Cerebellar cortex (tissue), 1 donor: ENCODE measurements around the gene CCDC171.
"Not testable (repeated sequence)": the region's sequence is repeated elsewhere in the genome, so short reads cannot be mapped to it uniquely, and the experiment has no call there.

Source experiments
- DNase-seq: peaks from one replicate; pipeline ENCODE4 v3.0.0-alpha.2; 2015; ENCODE audit warnings: low spot score

CCDC171 gene

DNA sequence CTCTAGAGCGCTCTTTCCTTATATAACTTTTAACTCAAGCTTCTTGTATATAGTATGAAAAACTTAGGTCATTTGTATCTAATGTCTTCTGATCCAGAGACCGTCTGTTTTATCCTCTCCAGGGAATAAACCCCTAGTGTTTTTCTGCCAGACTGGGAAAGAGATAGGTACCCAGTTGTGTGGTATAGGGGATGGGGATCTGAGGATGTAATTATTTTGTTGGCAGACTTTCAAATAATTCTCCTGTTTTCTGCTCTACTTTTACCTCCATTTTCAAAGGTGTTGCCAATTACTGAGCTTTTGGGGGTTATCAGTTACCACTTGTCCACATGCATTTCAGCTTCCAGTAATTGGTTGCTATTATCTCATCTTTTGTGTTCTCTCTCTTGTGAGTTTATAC is 17.9 kb downstream of the CCDC171 start:
- no peak for DNase-seq

DNA sequence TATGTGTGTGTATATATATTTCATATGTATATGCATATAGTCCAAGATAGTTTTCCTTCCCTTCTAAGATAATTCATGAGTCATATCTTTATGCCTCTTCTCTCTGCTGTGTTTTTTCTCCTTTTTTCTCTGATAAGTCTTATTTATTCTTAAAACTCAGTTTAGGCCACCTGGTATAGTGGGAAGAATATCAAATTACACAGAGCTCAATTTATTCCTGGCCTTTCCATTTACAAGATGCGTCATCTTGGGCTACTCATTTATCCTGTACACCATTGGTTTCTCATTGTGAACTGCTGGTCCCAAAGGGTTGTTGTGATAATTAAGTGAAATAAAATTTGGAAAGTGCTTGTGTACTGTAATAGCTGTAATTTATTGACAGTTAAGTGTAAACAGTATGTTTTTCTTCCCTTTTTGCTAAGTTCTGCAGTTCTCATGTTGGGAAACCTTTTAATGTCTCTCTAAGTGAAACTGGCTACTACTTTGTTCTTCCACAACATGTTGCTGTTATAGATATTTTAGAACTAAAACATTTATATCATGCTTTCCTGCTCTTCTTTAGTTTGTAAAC is 19.4 kb downstream of the CCDC171 start:
- no peak for DNase-seq

DNA sequence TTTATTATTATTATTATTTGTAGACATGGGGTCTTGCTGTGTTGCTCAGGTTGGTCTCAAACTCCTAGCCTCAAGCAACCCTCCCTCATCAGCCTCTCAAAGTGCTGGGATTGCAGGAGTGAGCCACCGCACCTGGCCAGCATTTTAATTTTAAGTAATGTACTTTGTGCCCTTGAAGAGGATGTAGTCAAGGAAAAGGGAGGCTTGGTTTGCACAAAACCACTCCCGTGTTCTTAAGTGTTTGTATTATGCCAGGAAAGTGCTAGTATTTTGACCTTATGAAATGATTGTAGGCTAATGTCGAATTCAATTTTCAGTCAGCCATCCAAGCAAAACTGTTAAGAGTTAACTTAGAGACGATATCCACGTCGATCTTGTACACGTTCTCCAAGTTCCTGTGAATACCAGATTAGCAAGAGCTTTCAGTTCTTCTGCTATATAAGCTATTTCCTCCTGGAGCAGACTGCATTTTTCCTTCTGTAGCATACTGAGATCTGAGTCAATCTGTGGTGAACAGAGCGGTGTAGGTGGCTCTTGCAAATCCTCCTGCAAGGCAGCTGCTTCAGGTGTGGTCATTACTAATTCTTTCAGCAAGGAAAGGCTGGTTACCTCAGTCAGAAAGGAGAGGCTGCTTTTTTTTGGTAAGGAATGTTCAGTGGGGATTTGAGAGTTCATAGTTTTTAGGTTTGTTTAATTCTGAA is 23.7 kb downstream of the CCDC171 start:
- DNase-seq: no peak

GRCh38 chr9:15578714-15579113 is 25.9 kb downstream of the CCDC171 start:
- no peak for DNase-seq

- DNase-seq: no peak
Measured at GRCh38 chr9:15584379-15584778, 31.5 kb downstream of the CCDC171 start.

DNA sequence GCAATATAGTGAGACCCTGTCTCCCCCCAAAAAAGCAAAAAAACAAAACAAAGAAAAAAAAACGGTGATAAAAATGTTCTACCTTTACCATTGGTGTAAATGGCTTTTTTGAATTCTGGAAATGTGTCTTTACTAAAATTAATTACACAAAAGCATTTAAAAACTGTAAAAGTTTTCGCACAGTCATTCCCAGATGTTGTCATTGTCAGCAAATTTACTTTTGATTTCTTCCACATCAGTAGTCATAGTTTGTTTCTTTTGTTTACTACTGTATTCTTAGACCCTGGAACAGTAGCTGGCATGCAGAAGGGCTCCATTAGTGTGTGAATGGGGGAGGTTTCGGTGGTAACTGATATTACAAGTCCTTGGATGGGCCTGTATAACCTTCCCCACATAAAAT is 39.5 kb downstream of the CCDC171 start:
- DNase-seq: no peak

- DNase-seq: not testable (repeated sequence)
Measured at GRCh38 chr9:15592940-15593339, 40.1 kb downstream of the CCDC171 start.

DNA sequence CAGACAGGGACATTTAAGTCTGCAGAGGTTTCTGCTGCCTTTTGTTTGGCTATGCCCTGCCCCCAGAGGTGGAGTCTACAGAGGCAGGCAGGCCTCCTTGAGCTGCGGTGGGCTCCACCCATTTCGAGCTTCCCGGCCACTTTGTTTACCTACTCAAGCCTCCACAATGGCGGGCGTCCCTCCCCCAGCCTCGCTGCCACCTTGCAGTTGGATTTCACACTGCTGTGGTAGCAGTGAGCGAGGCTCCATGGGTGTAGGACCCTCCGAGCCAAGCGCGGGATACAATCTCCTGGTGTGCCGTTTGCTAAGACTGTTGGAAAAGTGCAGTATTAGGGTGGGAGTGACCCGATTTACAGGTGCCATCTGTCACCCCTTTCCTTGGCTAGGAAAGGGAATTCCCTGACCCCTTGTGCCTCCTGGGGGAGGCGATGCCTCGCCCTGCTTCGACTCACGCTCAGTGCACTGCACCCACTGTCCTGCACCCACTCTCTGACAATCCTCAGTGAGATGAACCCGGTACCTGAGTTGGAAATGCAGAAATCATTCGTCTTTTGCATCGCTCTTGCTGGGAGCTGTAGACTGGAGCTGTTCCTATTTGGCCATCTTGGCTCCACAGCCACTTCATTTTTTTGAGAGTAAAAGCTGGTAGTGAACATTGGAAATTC is 48.0 kb downstream of the CCDC171 start:
- DNase-seq: not testable (repeated sequence)

- DNase-seq: peak; percentile 66
Measured at GRCh38 chr9:15606643-15607472, 54.0 kb downstream of the CCDC171 start.

DNA sequence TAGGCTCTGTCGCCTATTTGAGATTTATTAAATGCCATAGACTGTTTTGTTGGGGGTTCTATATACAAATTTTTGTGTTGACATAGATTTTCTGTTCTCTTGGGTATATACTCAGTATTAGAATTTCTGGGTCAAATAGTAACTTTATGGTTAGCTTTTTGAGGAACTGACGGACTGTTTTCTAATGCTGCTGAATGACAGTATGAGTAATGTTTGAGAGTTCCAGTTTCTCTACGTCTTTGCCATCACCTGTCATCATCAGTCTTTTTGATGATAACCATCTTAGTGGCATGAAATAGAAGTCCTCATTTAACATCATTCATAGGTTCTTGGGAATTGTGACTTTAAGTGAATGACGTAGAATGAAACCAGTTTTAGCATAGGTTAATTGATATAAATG is 60.1 kb downstream of the CCDC171 start:
- no peak for DNase-seq

DNA sequence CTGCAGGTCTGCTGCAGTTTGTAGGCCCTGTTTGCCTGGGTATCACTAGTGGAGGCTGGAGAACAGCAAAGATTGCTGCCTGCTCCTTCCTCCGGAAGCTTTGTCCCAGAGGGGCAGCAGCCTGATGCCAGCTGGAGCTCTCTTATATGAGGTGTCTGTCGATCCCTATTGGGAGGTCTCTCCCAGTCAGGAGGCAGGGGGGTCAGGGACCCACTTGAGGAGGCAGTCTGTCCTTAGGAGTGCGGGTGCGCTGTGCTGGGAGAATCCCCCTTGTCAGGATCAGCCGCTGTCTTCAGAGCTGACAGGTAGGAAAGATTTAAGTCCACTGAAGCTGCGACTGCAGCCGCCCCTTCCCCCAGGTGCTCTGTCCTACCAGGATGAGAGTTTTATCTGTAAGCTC is 64.9 kb downstream of the CCDC171 start:
- DNase-seq: no peak

DNA sequence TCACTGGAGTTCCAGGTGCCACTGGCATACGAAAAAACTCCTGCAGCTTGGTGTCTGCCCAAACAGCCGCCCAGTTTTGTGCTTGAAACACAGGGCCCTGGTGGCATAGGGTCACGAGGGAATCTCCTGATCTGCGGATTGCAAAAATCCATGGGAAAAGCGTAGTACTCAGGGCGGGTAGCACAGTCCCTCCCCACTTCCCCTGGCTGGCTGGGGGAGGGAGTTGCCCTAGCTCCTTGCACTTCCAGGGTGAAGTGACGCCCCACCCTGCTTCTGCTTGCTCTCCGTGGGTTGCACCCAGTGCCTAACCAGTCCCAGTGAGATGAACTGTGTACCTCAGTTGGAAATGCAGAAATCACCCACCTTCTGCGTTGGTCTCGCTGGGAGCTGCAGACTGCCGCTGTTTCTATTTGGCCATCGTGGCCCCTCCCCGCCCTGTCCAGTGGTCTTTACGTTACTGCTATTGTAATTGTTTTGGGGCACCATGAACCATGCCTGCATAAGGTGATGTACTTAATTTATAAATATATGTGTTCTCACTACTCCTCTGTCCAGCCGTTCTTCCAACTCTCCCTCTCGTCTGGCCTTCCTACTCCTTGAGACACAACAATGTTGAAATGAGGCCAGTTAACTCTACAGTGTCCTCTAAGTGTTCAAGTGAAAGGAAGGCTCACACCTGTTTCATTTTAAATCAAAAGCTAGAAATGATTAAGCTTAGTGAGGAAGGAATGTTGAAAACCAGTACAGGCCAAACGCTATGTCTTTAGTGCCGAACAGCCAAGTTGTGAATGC is 65.9 kb downstream of the CCDC171 start:
- DNase-seq: no peak

DNA sequence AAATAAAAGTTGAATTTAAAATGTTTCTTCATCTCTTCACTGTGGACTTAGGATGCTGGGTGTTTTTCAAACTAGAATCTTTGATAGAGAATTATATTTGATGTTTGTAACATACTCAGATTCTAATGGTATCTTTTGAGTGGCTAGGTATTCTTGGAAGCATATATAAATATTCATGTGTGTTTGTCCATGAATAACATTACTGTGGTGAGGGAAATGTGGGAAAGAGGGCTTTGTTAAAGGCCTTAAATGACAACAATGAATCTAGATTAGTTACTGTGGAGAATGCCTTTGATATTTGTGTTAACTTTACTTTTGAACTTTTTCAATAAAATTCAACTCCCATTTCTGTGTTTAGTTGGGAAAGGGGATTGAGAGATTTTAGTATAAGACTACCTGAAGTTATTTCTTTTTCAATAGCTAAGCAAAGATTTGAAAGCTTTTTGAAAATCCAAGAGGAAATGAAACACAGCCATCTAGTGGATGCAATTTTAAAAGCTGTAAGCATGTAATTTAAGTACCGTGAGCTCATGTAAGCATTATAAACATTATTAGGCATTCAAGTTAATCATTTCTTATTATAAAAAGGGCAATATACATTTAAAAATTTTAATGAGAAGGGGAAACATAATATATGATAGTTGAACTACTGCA is 69.6 kb downstream of the CCDC171 start:
- peak; percentile 23 for DNase-seq

GRCh38 chr9:15635752-15636151 is 82.9 kb downstream of the CCDC171 start:
- DNase-seq: no peak

DNA sequence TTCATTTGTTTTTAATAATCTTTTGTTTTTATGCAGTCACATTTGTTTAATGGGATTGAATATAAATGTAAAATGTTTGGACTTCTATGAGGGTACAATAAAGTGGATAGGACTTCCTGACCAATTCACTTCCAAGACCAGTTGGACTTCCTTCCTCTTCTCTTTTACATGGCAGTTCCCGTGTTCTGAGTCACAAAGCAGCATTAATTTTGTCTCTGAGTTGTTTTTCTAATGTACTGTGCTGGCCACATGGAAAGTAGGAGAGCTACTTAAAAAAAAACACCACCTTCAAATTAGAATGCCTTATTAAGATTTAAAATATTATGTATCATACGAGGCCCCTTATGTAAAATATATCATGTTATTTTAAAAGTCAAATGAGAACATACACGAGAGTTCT is 87.3 kb downstream of the CCDC171 start:
- no peak for DNase-seq

DNA sequence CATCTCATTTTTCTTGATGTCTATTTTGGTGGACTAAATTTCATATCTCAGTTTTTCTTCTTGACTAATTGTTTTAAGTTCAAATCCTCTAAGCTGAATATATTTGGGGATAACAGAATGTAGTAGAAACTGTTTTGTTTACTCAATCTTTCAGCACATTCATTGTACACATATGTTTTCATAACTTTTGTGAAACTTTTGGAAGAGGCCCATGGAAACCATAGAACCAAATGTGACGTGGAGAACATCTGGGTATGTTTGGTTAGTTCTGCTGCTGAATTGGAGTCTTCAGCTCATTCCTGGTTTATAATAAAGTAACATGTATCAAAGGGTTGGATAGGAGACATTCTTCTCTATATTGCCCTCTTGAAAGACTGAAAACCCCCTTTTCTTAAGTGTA is 88.4 kb downstream of the CCDC171 start:
- DNase-seq: no peak

DNA sequence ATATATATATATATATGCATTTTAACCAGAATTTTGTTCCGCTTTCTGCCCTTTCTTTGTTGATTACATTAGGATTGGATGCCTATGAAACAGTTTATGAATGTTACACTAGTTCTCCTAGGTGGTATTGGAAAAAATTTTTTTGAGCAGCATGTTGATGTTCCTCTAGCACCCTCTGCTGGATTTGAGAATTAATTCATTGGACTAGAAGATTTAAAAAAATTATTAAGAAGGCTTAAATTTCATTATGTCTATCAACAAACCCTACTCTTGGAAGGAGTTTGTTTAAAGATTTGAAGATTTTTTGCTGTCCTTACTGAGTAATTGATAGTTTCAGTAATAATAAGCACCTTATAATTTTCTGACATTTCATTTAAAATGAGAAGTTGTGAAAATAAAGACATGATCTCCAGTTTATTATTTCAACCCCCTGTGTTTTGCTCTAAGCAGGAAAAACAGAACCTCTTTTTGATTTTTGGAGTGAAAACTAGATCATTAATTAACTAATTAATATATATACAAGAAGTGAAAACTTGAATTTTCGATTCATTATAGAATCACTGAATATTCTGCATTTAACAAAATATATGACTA is 89.6 kb downstream of the CCDC171 start:
- DNase-seq: peak; percentile 59

DNA sequence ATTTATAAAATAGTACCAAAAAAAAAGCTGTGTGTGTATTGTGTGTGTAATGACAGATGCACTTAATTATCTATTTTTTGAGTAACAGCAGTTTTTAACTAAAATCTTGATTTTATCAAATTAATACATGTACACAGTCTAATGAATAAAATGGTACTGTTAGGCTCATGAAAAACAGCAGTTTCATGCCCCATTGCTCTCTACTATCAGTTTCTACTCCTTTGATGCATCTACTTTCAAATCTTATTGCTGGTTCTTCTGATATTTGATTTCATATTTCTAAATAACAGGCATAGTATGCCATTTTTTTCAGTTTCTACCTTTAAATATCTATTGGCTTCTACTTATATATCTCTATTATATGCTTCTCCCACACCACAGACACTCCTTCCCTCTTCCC is 117.4 kb downstream of the CCDC171 start:
- DNase-seq: no peak

DNA sequence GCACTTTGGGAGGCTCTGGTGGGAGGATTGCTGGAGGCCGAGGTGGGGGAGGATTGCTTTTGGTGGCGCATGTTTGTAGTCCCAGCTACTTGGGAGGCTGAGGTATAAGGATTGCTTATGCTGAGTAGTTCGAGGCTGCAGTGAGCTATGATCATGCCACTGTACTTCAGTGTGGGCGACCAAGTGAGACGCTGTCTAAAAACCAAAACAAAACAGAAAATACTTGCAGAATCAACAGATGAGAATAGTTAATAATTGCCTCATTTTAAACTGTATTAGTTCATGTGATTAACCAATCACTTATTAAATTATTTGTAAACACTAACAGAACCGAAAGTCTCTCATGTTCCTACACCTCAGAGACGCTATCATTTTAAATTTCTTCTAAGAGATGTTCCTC is 118.1 kb downstream of the CCDC171 start:
- no peak for DNase-seq

DNA sequence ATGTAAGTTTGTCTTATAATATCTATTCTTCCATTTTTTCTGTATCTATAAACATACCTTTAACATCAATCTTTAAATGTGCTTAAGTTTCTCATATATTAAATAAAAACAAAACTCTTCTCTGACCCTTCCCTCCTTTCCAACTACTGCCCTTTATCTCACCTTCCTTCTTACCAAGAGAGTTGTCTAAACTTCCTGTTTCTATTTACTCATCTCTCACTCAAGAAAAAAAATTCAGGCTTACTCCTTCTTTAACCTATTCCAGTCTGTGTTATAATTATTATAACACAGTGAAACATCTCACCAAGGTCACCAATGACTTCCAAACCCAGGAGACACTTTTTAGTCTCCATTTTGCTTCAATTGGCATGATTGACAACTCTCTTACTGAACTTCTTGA is 140.9 kb downstream of the CCDC171 start:
- no peak for DNase-seq

GRCh38 chr9:15696979-15697378 is 144.1 kb downstream of the CCDC171 start:
- DNase-seq: peak; percentile 1
